Kidney (tissue), 14 donors: Measurements from ENCODE around the gene ARHGAP8. TPM values are rescaled to one million over a fixed set of nuclear protein-coding genes. Genes with fewer than 3 reads are reported as not detected.

Experiments
- DNase-seq, 5 donors: peaks; one replicate each; pipeline ENCODE4 v3.0.0-alpha.2; 2013 to 2020
- FAIRE-seq: peaks from 2 replicates; lab custom pipeline; 2012; peaks lifted over from hg19 to GRCh38; lab: Jason Lieb, UNC
- H3K27ac ChIP-seq, 2 donors: one replicate each; pipeline ENCODE4 v1.7.0; 2013; ENCODE audit warnings: low read depth in 2 of 2, low read length in 2 of 2, inconsistent platforms in 1 of 2
- H3K27me3 ChIP-seq: one replicate; pipeline ENCODE4 v1.7.1; 2013; ENCODE audit warnings: low read length, inconsistent platforms; ENCODE audit not compliant: control insufficient read depth, insufficient read depth
- H3K36me3 ChIP-seq, 3 donors: one replicate each; pipeline versions ENCODE4 v1.7.0 to v1.7.1; 2013; ENCODE audit warnings: low read length in 3 of 3, control low read depth in 1 of 3, inconsistent platforms in 1 of 3; ENCODE audit not compliant: insufficient read depth in 3 of 3, control insufficient read depth in 2 of 3
- H3K4me1 ChIP-seq, 3 donors: one replicate each; pipeline versions ENCODE4 v1.7.0 to v1.7.1; 2013; ENCODE audit warnings: low read length in 3 of 3, inconsistent platforms in 1 of 3, low read depth in 1 of 3; ENCODE audit not compliant: control insufficient read depth in 2 of 3, insufficient read depth in 2 of 3
- H3K4me3 ChIP-seq, 3 donors: one replicate each; pipeline versions ENCODE4 v1.7.0 to v1.8.1; 2013; ENCODE audit warnings: low read length in 3 of 3, control low read depth in 1 of 3, inconsistent platforms in 1 of 3
- H3K9ac ChIP-seq, 3 donors: one replicate each; pipeline versions ENCODE4 v1.7.0 to v1.7.1; 2013; ENCODE audit warnings: low read length in 3 of 3, control low read depth in 1 of 3, inconsistent platforms in 1 of 3
- H3K9me3 ChIP-seq, 3 donors: one replicate each; pipeline versions ENCODE4 v1.7.0 to v1.7.1; 2013; ENCODE audit warnings: low read length in 3 of 3, control low read depth in 1 of 3, inconsistent platforms in 1 of 3; ENCODE audit not compliant: control insufficient read depth in 2 of 3, insufficient read depth in 1 of 3
- CTCF ChIP-seq: IDR thresholded peaks from 3 replicates; pipeline ENCODE4 v1.5.1; 2012; ENCODE audit warnings: mild to moderate bottlenecking, moderate library complexity, borderline replicate concordance; ENCODE audit not compliant: insufficient read depth; ENCODE audit errors: extremely low read depth
- intact Hi-C: fragments of 100-400 bp; cut with DNase I; formaldehyde crosslinking; loops from one replicate; pipeline ENCODE4 v1.11.1; 2022
- polyA plus RNA-seq: library from polyadenylated mRNA; stranded (reverse); fragments of 350-450 nt; fragmentation: Illumina TruSeq; extraction: RNeasy Lipid Tissue Mini Kit (QIAGEN cat#74804); gene quantifications from one replicate; pipeline ENCODE4 v1.2.3, GENCODE V29; 2014; ENCODE audit warnings: low read depth, low replicate concordance; ENCODE audit not compliant: insufficient read depth
- total RNA-seq: library from RNA; stranded (reverse); fragmentation: NEBNext Ultra II Directional; extraction: Animal tissue kit (Norgen Biotek cat#: 25700); gene quantifications from one replicate; pipeline ENCODE4 v1.2.1, GENCODE V29; 2021
- donor health status: control.
- donor health status: control.
- donor health status: control.
- donor health status: control.
- donor health status: control.
- donor health status: DM: yes; HTN: yes; CAD: no.
- donor health status: Normal renal cell carcinoma (clear cell type).

ARHGAP8 gene
- total and polyA plus RNA-seq, 2 donors from 2014 or later: 30.2 to 35.7 TPM

DNA sequence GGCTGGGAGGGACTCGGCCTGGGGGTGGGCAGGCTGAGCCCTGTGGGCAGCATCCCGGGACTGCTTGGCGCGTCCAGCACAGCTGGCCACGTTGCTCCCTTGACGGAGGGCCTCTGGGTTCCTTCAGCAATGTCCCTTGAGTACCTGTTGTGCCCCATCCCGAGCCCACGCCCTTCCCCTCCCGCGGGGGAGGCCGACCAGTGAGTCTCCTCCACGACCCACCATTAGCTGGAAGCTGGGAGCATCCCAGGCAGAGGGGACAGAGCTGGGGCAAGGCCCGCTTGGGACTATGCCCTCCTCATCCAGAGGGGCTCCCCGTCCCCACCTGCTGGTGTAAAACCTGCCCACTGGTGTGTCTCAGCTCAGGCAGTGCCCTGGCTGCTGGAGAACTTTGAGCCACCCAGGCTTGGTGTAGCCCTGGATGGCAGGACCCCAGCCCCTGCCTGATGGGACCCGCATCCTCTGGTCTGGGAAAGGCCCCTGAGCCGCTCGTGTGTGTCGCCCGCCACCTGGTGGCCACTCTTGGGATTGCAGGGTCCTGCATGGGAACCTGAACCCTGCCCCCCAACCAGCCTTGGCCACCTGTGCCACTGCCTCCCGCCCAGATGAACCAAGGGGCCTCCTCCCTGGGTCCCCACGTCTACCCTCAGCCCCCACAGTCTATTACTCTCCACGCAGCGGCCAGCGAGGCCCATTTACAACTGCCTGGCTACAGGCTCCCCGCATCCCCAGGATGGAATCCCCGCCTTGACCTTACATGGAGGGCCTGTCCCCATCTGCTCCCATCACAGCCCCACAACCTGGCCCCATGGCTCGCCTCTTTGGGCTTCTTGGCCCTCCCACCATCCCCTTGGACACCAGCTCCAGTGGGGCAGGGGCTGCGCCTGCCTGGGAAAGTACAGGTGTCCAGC is 16.6 kb upstream of the ARHGAP8 start:
- FAIRE-seq (no peak), DNase-seq (peak; percentile 69 to 90 (median 83))
- peak; percentile 95 for TF ChIP-seq CTCF
- Histone ChIP-seq H3K27ac (no peak overlapping the region), H3K9ac (peak overlapping the region in 1 of 3 donors; percentile 3), H3K36me3 (peaks cover 2 to 6% (median 3%) of the 10 kb centered on the region in 3 donors), H3K27me3 (no peaks in the 10 kb centered on the region), H3K4me3 (no peak overlapping the region), H3K4me1 (peaks cover 0 to 12% (median 0%) of the 10 kb centered on the region in 3 donors), H3K9me3 (no peaks in the 10 kb centered on the region)
- intact Hi-C loops: no loop called here

DNA sequence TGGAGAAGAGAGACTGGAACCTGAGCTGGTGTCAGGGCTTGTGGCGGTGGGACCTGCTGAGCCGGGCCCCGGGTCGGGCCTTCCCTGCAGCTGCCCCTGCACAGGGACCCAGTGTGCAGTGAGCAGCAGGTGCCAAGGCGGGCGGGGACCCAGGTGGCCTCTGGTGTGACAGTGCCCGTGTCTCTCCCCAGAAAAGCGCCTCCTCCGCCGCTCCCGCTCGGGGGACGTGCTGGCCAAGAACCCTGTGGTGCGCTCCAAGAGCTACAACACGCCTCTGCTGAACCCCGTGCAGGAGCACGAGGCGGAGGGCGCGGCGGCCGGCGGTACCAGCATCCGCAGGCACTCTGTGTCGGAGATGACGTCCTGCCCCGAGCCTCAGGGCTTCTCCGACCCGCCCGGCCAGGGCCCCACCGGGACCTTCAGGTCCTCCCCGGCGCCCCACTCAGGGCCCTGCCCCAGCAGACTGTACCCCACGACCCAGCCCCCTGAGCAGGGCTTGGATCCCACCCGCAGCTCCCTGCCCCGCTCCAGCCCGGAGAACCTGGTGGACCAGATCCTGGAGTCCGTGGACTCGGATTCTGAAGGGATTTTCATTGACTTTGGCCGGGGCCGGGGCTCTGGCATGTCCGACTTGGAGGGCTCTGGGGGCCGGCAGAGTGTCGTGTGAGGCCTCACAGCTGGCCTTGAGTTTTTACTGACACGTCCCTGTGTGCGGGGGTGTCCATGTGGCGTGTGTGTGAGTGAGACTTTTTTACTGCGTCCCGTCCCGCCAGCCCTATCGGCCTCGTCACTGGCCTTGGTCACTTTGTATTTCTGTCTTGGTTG is 15.6 kb upstream of the ARHGAP8 start:
- peaks cover 2 to 6% (median 3%) of the 10 kb centered on the region in 3 donors for H3K36me3 ChIP-seq

More for the DNA sequence above, 15.6 kb upstream of the ARHGAP8 start:
- DNase-seq: peak in 4 of 5 donors; percentile 36 to 76 (median 62)
- TF ChIP-seq CTCF: no peak
- no peak for FAIRE-seq
- Histone ChIP-seq H3K27ac (no peak overlapping the region), H3K4me1 (peaks cover 0 to 12% (median 0%) of the 10 kb centered on the region in 3 donors), H3K9me3 (no peaks in the 10 kb centered on the region), H3K9ac (no peak overlapping the region), H3K27me3 (no peaks in the 10 kb centered on the region), H3K4me3 (no peak overlapping the region)
- intact Hi-C loops: no loop called here
